Fibroblast of villous mesenchyme (primary cell): Measurements from ENCODE around the gene RAP1GDS1. TPM values are rescaled to one million over a fixed set of nuclear protein-coding genes. Genes with fewer than 3 reads are reported as not detected.
"Not testable (repeated sequence)": the region's sequence is repeated elsewhere in the genome, so short reads cannot be mapped to it uniquely, and the experiment has no call there.

Experiments
- DNase-seq: peaks from one replicate; pipeline ENCODE4 v3.0.0-alpha.2; 2010; ENCODE audit warnings: low read depth
- H3K4me3 ChIP-seq: 2 replicates; pipeline ENCODE4 v1.5.1; 2011; ENCODE audit warnings: low read depth, mild to moderate bottlenecking, low read length
- CTCF ChIP-seq: IDR thresholded peaks from 2 replicates; pipeline ENCODE4 v1.5.1; 2012; ENCODE audit warnings: low read depth, mild to moderate bottlenecking, low read length; ENCODE audit not compliant: insufficient read depth
- total RNA-seq: library from RNA; depleted of rRNA; stranded (reverse); fragments of >200 nt; gene quantifications from 2 replicates; pipeline ENCODE4 v1.2.3, GENCODE V29; 2012

Gene RAP1GDS1
- total RNA-seq, 1 donor, result 82.5 TPM

GRCh38 chr4:98326168-98326567 lies 65.0 kb downstream of the RAP1GDS1 start:
- H3K4me3 ChIP-seq, result no peak overlapping the region
- no peak for DNase-seq
- TF ChIP-seq CTCF, result no peak

- no peak overlapping the region for H3K4me3 ChIP-seq
- no peak for TF ChIP-seq CTCF
- no peak for DNase-seq
Measured at GRCh38 chr4:98327694-98328093, 66.5 kb downstream of the RAP1GDS1 start.

- H3K4me3 ChIP-seq, DNase-seq: not testable (repeated sequence)
Measured at GRCh38 chr4:98329879-98330640, 68.9 kb downstream of the RAP1GDS1 start.

- no peak for DNase-seq
- H3K4me3 ChIP-seq, result no peak overlapping the region
- TF ChIP-seq CTCF, result no peak
Measured at GRCh38 chr4:98332017-98332416, 70.8 kb downstream of the RAP1GDS1 start.

GRCh38 chr4:98334461-98334860 lies 73.3 kb downstream of the RAP1GDS1 start:
- no peak overlapping the region for H3K4me3 ChIP-seq
- DNase-seq, result no peak
- TF ChIP-seq CTCF, result no peak

GRCh38 chr4:98338761-98339438 lies 77.7 kb downstream of the RAP1GDS1 start:
- no peak for DNase-seq
- no peak overlapping the region for H3K4me3 ChIP-seq
- TF ChIP-seq CTCF, result no peak

GRCh38 chr4:98341309-98341708 lies 80.1 kb downstream of the RAP1GDS1 start:
- H3K4me3 ChIP-seq, result no peak overlapping the region
- peak; percentile 48 for DNase-seq
- TF ChIP-seq CTCF, result no peak
